HK-2 (cell line): ENCODE measurements around the gene PDE4D.

ENCODE experiments used
- DNase-seq: peaks from one replicate; pipeline ENCODE4 v3.0.0-alpha.2; 2018; ENCODE audit not compliant: unreplicated experiment

The PDE4D gene

GRCh38 chr5:59109383-59109782 lies 784.1 kb downstream of the PDE4D start:
- no peak for DNase-seq

- no peak for DNase-seq
Observed at GRCh38 chr5:59107692-59108091, 785.8 kb downstream of the PDE4D start.

DNA sequence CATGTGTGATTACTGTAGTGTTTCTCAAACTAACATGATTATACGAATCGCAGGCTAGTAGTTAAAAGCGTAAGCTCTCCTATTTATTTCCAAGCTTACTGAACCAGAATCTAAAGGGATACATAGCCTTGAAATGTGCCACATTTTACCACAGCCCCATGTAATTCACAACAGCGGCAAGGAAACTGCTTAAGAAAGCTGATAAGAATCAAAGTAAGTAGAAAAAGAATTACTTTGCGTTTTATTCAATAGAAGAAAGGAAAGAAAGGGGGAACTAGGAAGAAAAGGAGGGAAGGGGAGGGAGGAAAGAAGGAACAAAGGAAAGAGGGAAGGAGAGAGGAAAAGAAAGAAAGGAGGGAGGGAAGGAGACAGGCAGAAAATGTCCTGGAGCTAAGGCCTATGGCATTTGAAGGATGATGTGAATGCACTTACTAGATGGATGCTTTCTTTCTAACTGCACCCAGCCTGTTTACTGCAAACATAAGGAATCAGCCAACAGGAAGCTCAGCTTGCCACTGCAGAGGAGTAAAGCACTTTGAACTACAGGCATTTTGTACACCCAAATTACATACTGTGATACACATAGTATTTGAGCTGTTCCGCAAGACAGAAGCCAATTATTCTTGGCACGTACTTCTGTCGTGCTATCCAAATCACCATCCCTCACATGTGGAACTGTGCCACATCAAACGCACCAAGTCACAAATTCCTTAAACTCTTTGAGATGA lies 789.0 kb downstream of the PDE4D start:
- no peak for DNase-seq

DNA sequence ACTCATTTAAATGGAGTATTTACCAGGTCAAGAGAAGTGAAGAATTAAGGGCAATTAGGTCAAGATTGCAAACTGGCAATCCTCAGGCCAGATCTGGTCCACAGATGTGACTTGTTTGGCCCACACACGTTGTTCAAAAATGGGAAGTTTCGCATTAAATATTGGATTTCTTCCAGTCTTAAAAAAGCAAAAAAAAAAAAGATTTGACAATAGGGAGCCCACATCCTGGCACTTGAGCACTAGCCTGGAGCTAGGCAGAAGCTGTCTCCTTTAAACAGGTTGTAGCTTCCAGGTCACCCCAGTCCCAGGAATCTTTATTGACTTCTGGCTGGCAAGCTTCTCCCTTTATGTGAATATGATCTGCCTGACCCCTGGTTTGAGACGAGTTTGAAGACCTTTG lies 790.2 kb downstream of the PDE4D start:
- no peak for DNase-seq

DNA sequence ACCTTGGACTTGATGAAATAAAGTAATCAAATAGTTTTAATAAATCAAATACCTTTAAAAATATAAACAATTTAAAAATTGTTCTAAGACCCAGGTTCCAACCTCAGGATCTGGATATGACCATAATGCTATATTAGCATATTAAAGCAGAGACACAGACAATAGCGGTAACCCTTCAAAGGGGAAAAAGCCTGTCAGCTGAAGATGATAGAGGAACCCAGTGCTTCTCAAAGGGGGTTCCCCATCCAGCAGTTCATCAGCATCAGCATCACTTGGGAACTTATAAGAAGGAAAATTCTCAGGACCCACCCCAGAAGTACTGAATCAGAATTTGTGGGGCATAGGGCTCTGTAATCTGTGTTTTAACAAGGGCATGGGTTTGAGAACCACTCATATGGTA lies 791.1 kb downstream of the PDE4D start:
- DNase-seq: no peak

DNA sequence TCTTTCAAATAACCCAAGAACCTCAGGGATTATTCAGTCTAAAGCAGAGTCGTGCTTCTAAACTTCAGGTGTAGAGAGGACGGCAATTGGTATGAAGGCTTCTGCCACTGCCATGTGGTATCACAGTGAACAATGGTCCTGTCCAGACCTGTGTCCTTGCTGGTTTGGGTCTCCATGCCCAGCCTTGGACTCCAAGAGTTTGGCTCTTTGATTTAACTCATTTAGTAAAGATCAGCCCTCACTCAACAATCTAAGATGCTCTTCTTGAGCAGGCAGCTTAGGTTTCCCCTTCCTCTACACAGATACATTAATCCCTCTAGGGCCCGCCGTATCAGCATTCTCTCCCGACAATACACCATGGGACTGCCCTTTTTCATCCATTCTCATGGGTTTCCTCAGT lies 792.7 kb downstream of the PDE4D start:
- no peak for DNase-seq

- DNase-seq: no peak
Observed at GRCh38 chr5:59099995-59100345, 793.6 kb downstream of the PDE4D start.

- DNase-seq: no peak
Observed at GRCh38 chr5:59099270-59099994, 794.1 kb downstream of the PDE4D start.

DNA sequence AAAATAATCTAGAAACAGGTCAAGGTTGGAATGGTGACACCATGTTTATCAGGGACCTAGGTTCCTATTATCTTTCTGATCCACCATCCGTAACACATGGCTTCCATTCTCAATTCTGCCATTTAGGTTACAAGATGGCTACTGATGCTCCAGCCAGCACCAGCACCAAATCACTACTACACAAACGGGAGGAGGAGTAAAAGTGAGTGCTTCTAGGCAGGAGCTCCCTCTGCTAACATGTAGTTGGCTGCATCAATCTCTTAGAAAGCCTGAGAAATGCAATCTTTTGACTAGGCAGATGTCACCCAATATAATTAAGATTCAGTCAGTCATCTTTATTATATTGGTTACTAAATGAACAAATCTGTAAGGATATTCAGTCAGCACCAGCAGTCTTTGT lies 794.8 kb downstream of the PDE4D start:
- DNase-seq: no peak

DNA sequence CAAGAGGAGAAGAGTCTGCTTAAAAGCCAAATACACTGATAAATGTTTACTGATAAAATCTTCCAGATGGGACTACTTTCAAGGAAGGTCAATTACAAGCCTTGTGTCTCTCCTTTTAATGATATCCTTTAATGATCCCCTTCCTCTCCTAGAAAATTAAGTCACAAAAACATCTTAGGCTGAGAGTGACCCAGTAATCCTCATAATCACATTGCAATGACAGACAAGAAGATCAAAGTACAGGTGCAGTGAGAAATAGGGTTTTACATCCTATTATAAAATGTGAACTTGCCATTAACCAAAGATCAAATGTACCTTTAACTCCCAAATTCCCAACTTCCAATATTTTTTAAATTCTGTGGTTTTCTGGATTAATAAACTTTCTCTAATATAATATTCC lies 795.8 kb downstream of the PDE4D start:
- DNase-seq: no peak

DNA sequence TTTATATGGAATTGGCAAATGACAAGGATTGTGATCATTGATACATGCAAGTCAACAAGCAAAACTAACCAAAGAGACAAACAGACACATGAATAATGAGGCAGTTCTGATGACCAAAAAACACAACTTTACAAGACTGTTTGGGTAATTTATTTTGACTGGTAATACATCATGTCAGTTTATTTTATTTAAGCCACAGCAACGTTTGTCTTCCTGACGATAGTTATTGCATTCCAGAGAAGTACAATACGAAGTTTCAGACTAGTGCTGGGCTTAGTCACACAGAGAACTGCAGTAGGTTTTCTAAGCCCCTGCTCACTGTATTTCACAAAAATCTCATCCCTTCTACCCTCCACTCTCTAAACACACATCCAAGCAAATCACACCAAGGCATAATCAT lies 796.4 kb downstream of the PDE4D start:
- no peak for DNase-seq

- no peak for DNase-seq
Observed at GRCh38 chr5:59095480-59095879, 798.0 kb downstream of the PDE4D start.

- no peak for DNase-seq
Observed at GRCh38 chr5:59094864-59095263, 798.7 kb downstream of the PDE4D start.

GRCh38 chr5:59093329-59093728 lies 800.2 kb downstream of the PDE4D start:
- no peak for DNase-seq

GRCh38 chr5:59092758-59093157 lies 800.8 kb downstream of the PDE4D start:
- DNase-seq: no peak

DNA sequence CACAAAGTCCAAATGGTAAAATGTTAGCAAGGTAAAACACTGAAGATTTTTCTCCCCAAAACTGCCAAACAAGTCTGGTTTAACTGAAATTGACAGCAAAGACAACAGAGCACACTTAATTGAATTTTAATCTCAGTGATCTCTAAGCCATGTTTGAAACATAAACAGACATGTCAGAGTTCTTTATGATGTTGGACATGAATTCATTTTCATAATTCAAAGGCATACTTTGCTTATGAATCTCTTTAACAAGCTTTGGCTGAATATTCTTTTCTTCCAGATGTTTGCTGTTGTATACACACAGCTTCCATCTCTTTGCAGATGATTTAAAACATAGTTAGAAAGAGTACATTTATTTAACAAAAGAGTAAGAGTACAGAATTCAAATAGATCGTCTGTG lies 801.6 kb downstream of the PDE4D start:
- no peak for DNase-seq

DNA sequence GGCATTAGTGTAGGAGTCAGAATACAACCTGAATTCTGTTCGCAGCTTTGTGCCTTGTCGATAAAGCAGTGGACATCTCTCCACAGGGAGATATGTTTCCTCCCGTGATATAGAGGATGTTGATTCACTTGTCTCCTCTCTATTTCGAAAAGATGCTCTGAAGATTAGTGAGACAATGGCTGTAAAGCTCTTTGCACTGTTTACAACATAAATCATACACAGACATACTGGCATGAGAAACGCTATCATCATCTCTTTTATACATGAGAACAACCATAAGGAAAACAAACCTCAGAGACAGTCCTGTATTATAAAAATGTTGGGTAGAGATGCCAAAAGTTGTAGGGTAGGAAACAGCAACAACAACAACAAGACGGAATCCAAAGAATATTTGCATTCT lies 803.2 kb downstream of the PDE4D start:
- DNase-seq: no peak

DNA sequence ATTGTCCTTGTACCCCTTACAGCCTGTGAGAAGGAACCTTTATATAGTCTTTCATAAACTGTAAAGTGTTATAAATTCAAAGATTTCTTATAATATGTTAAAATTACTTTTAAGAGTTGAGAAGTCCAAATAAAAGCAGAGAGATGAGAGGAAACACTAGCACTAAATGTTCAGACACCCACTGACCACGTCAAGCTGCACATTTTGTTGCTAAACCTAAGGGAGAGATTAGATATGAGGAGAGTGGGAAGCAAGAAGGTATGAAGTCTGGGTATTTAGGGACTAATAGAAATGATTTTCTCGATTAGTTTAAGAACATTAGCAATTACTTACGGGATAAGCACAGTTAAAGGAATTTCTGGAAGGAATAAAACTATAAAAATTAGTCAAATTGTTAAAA lies 803.8 kb downstream of the PDE4D start:
- no peak for DNase-seq

- no peak for DNase-seq
Observed at GRCh38 chr5:59088546-59088945, 805.0 kb downstream of the PDE4D start.

GRCh38 chr5:59086024-59086423 lies 807.5 kb downstream of the PDE4D start:
- DNase-seq: no peak

DNA sequence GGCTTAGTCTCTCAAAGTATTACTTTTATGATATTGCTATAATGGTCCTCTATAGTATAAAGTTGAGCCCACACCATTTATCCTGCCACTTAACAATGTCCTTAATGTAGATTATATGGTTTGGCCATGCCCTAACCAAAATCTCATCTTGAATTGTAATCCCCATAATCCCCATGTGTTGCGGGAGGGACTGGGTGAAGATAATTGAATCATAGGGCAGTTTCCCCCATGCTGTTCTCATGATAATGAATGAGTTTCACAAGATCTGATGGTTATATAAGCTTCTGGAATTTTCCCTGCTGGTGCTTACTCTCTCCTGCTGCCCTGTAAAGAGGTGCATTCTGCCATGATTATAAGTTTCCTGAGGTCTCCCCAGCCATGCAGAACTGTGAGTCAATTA lies 811.8 kb downstream of the PDE4D start:
- no peak for DNase-seq

DNA sequence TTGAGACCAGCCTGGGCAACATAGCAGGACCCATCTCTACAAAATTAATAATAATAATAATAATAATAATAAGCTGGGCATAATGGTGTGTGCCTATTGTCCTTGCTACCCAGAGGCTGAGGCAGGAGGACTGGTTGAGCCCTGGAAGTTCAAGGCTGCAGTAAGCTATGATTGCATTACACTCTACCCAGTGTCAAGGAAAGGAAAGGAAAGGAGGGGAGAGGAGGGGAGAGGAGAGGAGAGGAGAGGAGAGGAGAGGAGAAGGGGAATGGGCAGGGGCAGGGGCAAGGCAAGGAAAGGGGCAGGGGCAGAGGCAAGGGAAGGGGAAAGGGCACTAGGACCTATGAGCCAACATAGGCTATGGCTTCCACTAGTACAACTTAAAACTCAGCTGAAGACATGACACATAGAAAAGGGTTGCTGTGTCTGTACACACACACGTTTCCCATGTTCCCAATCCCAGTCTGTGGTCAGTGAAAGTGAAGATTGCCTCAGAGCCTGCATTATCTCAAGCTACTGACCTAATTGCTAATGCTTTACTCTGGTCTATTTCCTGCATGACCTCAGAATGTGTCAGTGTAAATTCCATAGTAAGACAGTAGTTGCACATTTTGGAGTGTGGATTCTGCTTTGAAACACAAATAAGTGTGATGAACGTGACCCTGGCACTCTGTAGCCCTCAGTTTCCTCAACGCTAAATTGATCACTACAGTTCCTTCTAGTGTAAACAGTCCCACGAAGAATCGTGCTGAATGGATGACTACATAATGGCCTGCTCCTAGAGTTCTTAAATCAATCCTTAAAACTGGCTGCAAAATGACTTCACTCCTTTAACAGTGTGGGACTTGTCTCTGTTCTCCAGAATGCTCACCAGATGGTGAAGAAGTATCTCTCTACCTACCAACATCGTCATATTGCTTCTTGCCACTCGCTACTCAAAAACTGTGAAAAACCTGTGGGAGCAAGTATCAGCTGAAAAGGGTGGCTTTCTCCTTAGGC lies 813.6 kb downstream of the PDE4D start:
- DNase-seq: peak; percentile 37
